Endothelial cell of umbilical vein (primary cell): ENCODE data around the gene GALK2. TPM values are rescaled to one million over a fixed set of nuclear protein-coding genes. Genes with fewer than 3 reads are reported as not detected.

Experiments
- BruUV-seq: library from RNA; stranded (reverse); fragments of 400-500 nt; replicated peaks from 2 replicates; lab custom pipeline; 2021; lab: Mats Ljungman, UMichigan
- CTCF ChIA-PET: fragments of 300-600, 350-600 bp; sonication (Branson Sonifier 250); formaldehyde crosslinking; loops from one replicate; lab custom pipeline; 2021; ENCODE audit warnings: antibody characterized with exemption, inconsistent platforms; lab: Charles Lee
- POLR2A ChIA-PET: fragments of 300-600, 350-600 bp; sonication (Branson Sonifier 250); formaldehyde crosslinking; loops from one replicate; lab custom pipeline; 2021; ENCODE audit warnings: antibody characterized with exemption, inconsistent platforms; lab: Charles Lee
- DNase-seq: peaks from one replicate; pipeline ENCODE4 v3.0.0-alpha.2; 2011; ENCODE audit warnings: low read depth, low spot score
- FAIRE-seq: peaks from 2 replicates; lab custom pipeline; 2011; peaks lifted over from hg19 to GRCh38; lab: Jason Lieb, UNC
- H2AFZ ChIP-seq: 2 replicates; pipeline ENCODE4 v1.6.0; 2012; ENCODE audit warnings: low read depth, low read length, control low read depth, inconsistent platforms
- H3K27ac ChIP-seq: 2 replicates; pipeline ENCODE4 v1.5.1; 2011; ENCODE audit warnings: low read depth, mild to moderate bottlenecking, control low read depth, low read length, moderate library complexity; ENCODE audit not compliant: insufficient read depth
- H3K27me3 ChIP-seq, 2 experiments: 2 replicates each; pipeline versions ENCODE4 v1.6.0 to v1.6.1; 2011; ENCODE audit warnings: low read length in 2 of 2, mixed read lengths in 1 of 2; ENCODE audit not compliant: control insufficient read depth in 2 of 2, insufficient read depth in 2 of 2
- H3K36me3 ChIP-seq, 2 experiments: 2 replicates in 1 of 2; 3 replicates in 1 of 2; pipeline ENCODE4 v1.5.1; 2011; ENCODE audit warnings: low read length in 2 of 2, mild to moderate bottlenecking in 1 of 2, moderate library complexity in 1 of 2; ENCODE audit not compliant: control insufficient read depth in 2 of 2, insufficient read depth in 2 of 2; ENCODE audit errors: extremely low read depth in 1 of 2
- H3K4me1 ChIP-seq: 3 replicates; pipeline ENCODE4 v1.5.1; 2011; ENCODE audit warnings: mild to moderate bottlenecking, low read length; ENCODE audit not compliant: control insufficient read depth, insufficient read depth; ENCODE audit errors: extremely low read depth
- H3K4me2 ChIP-seq: 2 replicates; pipeline ENCODE4 v1.6.1; 2011; ENCODE audit warnings: low read length, control low read depth, mixed read lengths; ENCODE audit not compliant: insufficient read depth
- H3K4me3 ChIP-seq, 3 experiments: fragments of 200-600 bp in 1 of 3; sonication (generic), shearing (Covaris generic) in 1 of 3; replicated peaks in 1 of 3; 2 replicates each; pipeline ENCODE4 v1.5.1; 2011 to 2016; ENCODE audit warnings: control low read depth in 3 of 3, low read length in 3 of 3, mild to moderate bottlenecking in 2 of 3, inconsistent platforms in 1 of 3, low read depth in 1 of 3, moderate library complexity in 1 of 3; ENCODE audit not compliant: insufficient read depth in 1 of 3
- H3K79me2 ChIP-seq: 2 replicates; pipeline ENCODE4 v1.6.0; 2012; ENCODE audit warnings: low read length, inconsistent platforms; ENCODE audit not compliant: control insufficient read depth, insufficient read depth
- H3K9ac ChIP-seq: replicated peaks from 2 replicates; pipeline ENCODE3; 2011; ENCODE audit warnings: low read length, control low read depth; ENCODE audit not compliant: insufficient read depth; ENCODE audit errors: extremely low read depth
- H3K9me1 ChIP-seq: replicated peaks from 3 replicates; pipeline ENCODE4 v1.6.0; 2011; ENCODE audit warnings: mild to moderate bottlenecking, low read length; ENCODE audit not compliant: control insufficient read depth, insufficient read depth; ENCODE audit errors: extremely low read depth
- H3K9me3 ChIP-seq: replicated peaks from 2 replicates; pipeline ENCODE4 v1.5.1; 2012; ENCODE audit warnings: low read length, inconsistent platforms; ENCODE audit not compliant: control insufficient read depth, insufficient read depth
- H4K20me1 ChIP-seq: replicated peaks from 2 replicates; pipeline ENCODE3; 2011; ENCODE audit warnings: mild to moderate bottlenecking, low read length; ENCODE audit not compliant: control insufficient read depth, insufficient read depth; ENCODE audit errors: extremely low read depth
- FOS ChIP-seq: IDR thresholded peaks from 2 replicates; pipeline ENCODE4 v1.6.1; 2011; ENCODE audit warnings: mild to moderate bottlenecking, low read length, moderate library complexity, borderline replicate concordance; ENCODE audit not compliant: insufficient read depth
- GATA2 ChIP-seq: IDR thresholded peaks from 2 replicates; pipeline ENCODE4 v1.7.0; 2011; ENCODE audit warnings: low read depth, mild to moderate bottlenecking, moderate library complexity, mixed read lengths, low read length; ENCODE audit not compliant: insufficient read length, insufficient read depth
- MYC ChIP-seq: IDR thresholded peaks from one replicate; pipeline ENCODE4 v1.6.1; 2011; ENCODE audit warnings: mild to moderate bottlenecking, low read depth, low read length
- POLR2A ChIP-seq: IDR thresholded peaks from 2 replicates; pipeline ENCODE4 v1.6.1; 2012; ENCODE audit warnings: low read depth, mild to moderate bottlenecking, control low read depth, low read length
- dilution Hi-C: fragments of 300-500 bp; cut with MboI; formaldehyde crosslinking; loops from one replicate; pipeline ENCODE4 v1.15.0; 2019; ENCODE audit warnings: low sequenced_read_pairs; ENCODE audit not compliant: extremely low pct_ligation_motif_present
- intact Hi-C: fragments of 100-400 bp; cut with micrococcal nuclease; formaldehyde crosslinking; loops from one replicate; pipeline ENCODE4 v1.10.0; 2022
- polyA plus RNA-seq, 4 experiments: library from polyadenylated mRNA; depleted of rRNA in 3 of 4; stranded (reverse) in 3 of 4; unstranded in 1 of 4; fragments of >200 nt; gene quantifications; 2 replicates each; pipeline versions ENCODE4 v1.2.1 to v1.2.3, GENCODE V29; 2011 to 2012; ENCODE audit warnings: missing spikeins in 1 of 4
- total RNA-seq: library from RNA; stranded (reverse); gene quantifications from 2 replicates; pipeline ENCODE4 v1.2.3, GENCODE V29; 2021
- TF ChIP-seq, protein P1 (sequence below): IDR thresholded peaks from 2 replicates; pipeline ENCODE4 v1.6.1; 2011; ENCODE audit not compliant: insufficient read depth, insufficient read length
- TF ChIP-seq, protein P2 (sequence below), 2 donors: IDR thresholded peaks; 1 replicate in 1 of 2; 2 replicates in 1 of 2; pipeline ENCODE4 v1.5.1; 2011; ENCODE audit warnings: low read length in 2 of 2, mild to moderate bottlenecking in 2 of 2, moderate library complexity in 2 of 2, control low read depth in 1 of 2, inconsistent platforms in 1 of 2, low read depth in 1 of 2; ENCODE audit not compliant: insufficient read depth in 1 of 2; ENCODE audit errors: extremely low read depth in 1 of 2

Gene GALK2
- total and polyA plus RNA-seq, 2 donors (not counting 3 experiments of a cell fraction or from before 2014, with no cell fraction given) = 19.9 to 31.3 TPM

DNA sequence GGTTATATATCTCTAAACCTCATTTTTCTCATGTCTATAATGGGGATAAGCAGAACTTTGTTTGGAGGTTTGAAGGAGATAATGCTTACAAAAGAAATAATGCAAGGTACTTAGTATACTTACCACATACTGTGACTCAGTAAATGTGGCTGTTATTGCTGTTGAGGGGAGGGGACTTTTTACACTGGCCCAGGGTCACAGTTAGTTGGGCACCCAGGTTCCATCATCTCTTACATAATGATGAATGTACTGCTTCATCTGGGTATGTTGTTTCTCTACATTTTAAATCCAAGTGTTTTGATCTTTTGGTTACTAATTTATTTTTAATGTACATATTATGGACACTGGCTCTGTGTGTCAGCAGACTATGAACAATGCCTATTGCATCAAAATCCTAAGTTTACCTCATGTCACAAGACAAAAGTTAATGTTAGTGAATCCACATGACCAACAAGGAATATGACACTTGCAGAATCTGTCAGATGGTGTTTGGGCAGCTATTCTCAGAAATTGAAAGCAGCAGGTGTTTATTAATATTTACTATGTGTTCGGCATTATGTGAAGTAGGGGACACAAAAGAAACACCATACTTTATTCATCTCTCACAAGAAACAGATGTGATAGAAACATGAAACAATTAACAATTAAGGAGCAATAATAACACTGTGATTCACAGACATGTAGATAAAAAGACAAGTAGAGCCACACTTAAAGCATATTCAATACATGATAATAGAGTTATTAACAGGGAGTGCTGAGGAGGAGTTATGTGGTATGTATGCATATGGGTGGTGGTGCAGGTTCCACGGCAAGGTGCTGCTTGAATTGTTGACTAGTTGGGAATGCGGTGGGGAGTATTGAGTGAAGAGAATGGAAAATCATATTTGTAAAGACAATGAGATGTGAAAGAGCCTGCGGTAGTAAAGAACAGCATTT, 109.7 kb downstream of the GALK2 start:
- no peak overlapping the region for H3K27ac ChIP-seq
- CTCF ChIA-PET = no interaction called here
- H3K9ac ChIP-seq = no peak overlapping the region
- no peak overlapping the region for H3K4me2 ChIP-seq
- H3K9me3 ChIP-seq = no peaks in the 10 kb centered on the region
- H3K9me1 ChIP-seq = no peaks in the 10 kb centered on the region
- dilution Hi-C loops (no loop called here), intact Hi-C loops (no loop called here)
- H3K36me3 ChIP-seq = no peaks in the 10 kb centered on the region
- POLR2A ChIA-PET = no interaction called here
- H4K20me1 ChIP-seq = no peaks in the 10 kb centered on the region
- H3K27me3 ChIP-seq = no peaks in the 10 kb centered on the region
- H3K4me1 ChIP-seq = no peaks in the 10 kb centered on the region
- no peaks in the 10 kb centered on the region for H3K79me2 ChIP-seq
- no peak for DNase-seq
- no peak for TF ChIP-seq FOS
- TF ChIP-seq, protein P1, sequence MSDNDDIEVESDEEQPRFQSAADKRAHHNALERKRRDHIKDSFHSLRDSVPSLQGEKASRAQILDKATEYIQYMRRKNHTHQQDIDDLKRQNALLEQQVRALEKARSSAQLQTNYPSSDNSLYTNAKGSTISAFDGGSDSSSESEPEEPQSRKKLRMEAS = no peak
- TF ChIP-seq MYC = no peak
- no peak for TF ChIP-seq POLR2A
- TF ChIP-seq GATA2 = no peak
- TF ChIP-seq, protein P2, sequence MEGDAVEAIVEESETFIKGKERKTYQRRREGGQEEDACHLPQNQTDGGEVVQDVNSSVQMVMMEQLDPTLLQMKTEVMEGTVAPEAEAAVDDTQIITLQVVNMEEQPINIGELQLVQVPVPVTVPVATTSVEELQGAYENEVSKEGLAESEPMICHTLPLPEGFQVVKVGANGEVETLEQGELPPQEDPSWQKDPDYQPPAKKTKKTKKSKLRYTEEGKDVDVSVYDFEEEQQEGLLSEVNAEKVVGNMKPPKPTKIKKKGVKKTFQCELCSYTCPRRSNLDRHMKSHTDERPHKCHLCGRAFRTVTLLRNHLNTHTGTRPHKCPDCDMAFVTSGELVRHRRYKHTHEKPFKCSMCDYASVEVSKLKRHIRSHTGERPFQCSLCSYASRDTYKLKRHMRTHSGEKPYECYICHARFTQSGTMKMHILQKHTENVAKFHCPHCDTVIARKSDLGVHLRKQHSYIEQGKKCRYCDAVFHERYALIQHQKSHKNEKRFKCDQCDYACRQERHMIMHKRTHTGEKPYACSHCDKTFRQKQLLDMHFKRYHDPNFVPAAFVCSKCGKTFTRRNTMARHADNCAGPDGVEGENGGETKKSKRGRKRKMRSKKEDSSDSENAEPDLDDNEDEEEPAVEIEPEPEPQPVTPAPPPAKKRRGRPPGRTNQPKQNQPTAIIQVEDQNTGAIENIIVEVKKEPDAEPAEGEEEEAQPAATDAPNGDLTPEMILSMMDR (IDR thresholded peaks at IDR 0.05; ENCODE audit: extremely low read depth in 1 of 2, insufficient read depth in 1 of 2, low read depth in 1 of 2, low read length in 2 of 2) = no peak
- BruUV-seq = no TSS peak
- no peak for FAIRE-seq
- H2AFZ ChIP-seq = no peak overlapping the region
- H3K4me3 ChIP-seq = no peak overlapping the region
